HG03135 (cell line): ENCODE data around the gene P2RY12.

ENCODE experiments used
- ATAC-seq: cut with Tn5 transposase; IDR thresholded peaks from one replicate; pipeline ENCODE4 v1.9.1; 2021; ENCODE audit warnings: mild to moderate bottlenecking, moderate library complexity; ENCODE audit not compliant: unreplicated experiment

The P2RY12 gene

DNA sequence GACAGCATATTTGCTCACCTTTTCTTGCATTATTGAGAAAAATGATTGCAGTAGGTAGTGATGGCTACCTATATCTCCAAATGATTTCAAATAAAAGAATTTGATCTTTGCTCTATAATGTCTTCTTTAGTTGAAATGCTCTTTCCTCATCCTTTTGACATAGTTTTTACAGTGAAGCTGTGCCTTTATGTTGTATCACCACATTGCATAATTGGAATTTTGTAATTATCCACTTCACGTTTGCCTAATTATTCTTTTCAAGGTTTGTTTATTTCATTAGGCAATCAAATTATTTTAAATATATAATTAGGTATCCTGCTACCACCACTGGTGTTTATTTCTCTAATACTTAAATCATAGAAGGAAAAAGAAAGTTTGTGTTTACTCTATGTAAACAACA, 33.9 kb downstream of the P2RY12 start:
- no peak for ATAC-seq

DNA sequence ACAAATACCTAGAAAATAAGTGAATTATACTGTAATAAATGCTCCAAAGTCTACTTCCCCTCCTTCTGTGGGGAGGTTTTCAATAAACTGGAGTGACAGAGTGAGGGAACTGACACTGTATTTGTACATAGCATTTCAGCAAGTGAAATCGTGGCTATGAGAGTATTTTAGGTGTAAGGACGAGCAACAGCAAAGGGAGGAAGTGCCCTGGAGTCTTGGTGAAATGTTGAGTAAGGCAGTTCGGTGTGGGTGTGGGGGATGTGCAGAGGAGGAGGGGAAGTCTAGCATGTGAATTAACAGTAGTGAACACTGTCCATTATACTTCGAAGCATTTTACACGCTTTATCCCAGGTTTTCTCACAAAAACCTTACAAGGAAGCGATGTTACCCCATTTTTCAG, 37.1 kb downstream of the P2RY12 start:
- no peak for ATAC-seq

DNA sequence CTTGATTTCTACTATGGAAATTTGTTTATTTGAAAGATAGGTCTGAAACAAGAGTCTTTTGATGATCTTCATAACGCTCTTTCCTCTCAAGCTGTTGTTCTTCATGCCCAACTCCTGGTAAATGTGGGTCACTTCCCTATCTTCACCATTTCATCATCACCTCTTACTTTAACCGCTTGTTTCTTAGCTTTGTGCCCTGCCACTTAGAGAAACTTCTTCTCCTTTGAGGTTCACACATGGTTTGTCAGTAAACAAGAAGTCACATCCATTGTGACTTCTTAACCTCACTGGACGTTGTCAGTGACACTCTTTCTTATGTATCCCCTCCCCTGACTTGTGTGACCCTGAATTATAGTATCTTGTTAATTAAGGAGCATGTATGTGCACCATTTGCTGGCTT, 38.3 kb downstream of the P2RY12 start:
- no peak for ATAC-seq

- no peak for ATAC-seq
Measured at GRCh38 chr3:151345859-151346258, 38.7 kb downstream of the P2RY12 start.

GRCh38 chr3:151331696-151332095, 52.9 kb downstream of the P2RY12 start:
- ATAC-seq, result no peak

GRCh38 chr3:151330899-151331298, 53.7 kb downstream of the P2RY12 start:
- no peak for ATAC-seq

DNA sequence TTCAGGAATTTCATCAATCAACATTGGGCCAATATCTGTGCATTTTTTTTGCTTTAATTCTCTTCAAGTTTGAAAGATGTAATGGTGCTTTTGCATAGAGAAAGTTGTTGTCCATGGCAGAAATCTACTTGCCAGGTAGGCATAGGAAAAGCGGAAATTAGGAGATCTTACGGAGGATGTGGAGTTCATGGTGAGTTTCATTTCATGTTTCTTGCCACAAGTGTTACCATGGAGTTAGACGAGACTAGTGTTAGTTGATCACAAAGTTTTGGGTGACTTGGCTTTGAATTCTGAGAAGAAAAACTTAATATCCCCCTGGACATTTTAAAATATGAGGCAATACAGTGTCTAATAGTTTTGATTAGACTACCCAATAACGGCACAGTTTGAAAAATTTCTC, 54.2 kb downstream of the P2RY12 start:
- ATAC-seq, result no peak

DNA sequence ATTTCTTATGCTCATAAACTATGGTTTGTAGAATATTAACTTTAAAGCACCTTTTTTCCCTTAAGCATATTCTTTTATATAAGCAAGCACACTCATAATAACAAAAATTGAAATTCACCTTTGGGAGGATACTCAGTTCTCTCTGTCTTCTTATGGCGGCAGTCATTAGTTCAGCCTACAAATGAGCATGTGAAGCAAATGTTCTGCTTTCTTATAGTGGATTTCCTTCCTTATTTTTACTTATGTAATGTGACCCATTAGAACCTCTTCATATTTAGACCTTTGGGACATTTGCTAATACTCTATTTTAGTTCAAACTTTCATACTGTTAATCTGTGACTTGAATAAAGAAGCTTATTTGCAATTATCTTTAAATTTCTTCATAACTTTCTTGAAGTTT, 55.2 kb downstream of the P2RY12 start, which contains the start of gene P2RY13:
TSS of gene P2RY13 (minus strand) at position 187 of the 400 bp plus-strand sequence. CDS start at position 166, 21 bp downstream.
- no peak for ATAC-seq

DNA sequence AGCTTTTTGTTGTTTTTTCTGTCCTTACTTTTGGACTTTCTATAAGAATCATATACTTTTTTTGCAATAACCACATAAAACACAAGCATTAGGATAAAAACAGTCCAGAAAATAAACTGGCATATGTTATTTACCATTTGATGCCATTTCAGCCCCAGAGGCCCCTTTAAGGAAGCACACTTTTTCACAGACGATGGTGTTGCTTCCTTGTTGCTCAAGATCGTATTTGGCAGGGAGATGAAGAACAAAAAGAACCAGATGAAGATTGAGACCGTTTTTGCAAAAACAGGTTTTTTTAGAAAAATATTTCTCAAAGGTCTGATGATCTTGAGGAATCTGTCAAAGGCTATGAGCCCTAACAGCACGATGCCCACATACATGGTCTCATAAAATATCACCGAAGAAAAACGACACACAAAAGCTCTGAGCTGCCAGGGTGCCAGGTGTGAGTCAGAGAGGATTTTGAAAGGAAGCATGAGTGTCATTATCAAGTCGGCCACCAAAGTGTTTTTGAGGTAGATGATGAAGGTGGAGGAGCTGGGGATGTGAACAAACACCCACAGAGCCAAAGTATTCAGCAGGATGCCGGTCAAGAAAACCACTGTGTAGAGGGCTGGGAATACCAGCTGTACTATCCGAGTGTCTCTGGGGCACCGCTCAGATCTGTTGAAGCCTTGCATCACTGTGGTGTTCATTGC, 56.1 kb downstream of the P2RY12 start:
- ATAC-seq, result no peak

GRCh38 chr3:151327571-151328198, 56.9 kb downstream of the P2RY12 start:
- no peak for ATAC-seq

DNA sequence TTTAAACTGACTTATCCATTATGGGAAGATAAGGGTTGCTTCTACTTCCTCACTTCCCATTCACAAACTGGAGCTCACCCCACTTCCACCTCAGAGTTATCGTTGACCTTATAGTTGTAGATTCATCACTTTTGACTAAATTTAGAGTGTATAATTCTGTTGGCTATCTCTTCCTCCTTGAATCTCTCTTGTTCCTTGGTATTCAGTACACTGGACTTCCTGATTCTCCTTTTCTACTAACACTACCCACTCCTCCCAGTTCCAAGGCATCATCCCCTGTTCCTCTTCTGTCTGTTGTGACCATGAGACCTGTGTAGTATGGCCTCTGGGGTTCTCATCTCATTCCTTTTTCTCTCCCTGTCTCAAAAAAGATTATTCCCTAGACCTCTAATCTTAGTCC, 62.0 kb downstream of the P2RY12 start:
- ATAC-seq, result no peak

- no peak for ATAC-seq
Measured at GRCh38 chr3:151321526-151321925, 63.0 kb downstream of the P2RY12 start.

- no peak for ATAC-seq
Measured at GRCh38 chr3:151320131-151320530, 64.4 kb downstream of the P2RY12 start.

- ATAC-seq, result no peak
Measured at GRCh38 chr3:151319628-151320027, 64.9 kb downstream of the P2RY12 start.

DNA sequence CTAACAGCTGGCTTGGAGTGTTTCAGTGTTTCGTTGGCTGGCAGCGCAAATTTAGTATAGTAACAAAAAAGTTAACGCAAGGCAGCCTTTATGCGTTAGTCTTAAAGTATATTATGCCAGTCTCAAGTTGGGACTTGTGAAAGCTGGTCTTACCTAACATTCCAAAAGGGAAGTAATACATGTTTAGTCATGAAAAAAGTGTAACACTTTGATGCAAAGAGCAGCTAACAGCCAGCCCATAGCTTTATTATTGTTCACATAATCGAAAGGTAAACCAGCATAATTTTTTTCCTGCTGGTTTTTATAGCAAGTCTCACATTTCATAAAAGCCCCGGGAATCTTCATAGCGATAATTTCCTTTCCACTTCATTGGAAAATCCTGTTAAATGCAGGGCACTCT, 65.6 kb downstream of the P2RY12 start:
- no peak for ATAC-seq

GRCh38 chr3:151318313-151318712, 66.2 kb downstream of the P2RY12 start:
- no peak for ATAC-seq

- no peak for ATAC-seq
Measured at GRCh38 chr3:151316267-151316991, 68.1 kb downstream of the P2RY12 start, which contains the start of gene GPR87. GPR87 (minus strand) TSS chr3:151316820; CDS start chr3:151300100, 16,720 bp downstream.

DNA sequence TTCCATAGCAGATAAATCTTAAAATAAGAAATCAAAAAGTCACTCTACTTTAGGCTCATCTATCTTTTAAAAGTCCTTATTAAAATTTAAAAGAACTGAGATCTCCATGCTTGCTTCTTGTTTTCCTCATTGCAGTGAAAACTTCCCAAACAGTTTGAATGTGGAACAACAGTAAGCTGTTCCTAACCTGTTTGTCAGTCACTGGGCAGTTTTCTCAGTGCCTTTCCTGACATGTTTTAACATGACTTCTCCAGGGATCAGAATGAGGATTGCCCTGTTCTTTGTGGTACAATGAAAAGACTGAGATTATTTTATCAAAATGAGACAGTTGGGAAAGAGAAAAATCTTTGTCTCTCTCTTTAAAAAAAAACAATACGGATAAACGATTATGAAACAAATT, 68.7 kb downstream of the P2RY12 start:
- no peak for ATAC-seq

DNA sequence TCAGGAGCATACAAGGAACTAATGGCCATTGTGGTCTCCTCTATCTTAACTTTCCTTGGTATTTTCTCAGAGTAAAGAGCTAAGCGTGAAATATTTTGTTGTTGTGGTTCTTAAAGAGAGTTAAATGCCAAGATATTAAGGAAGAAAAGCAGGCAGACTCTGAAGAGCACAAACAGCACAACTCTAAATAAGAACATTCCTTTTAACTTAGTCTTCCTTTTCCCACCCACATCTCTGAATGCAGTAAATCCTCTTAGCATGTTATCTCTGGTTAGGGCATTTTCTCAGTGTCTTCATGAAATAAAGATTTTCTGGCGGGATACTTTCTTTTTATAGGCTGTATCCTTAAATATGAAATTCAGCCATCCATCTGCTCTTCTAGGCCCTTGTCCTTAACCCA, 69.4 kb downstream of the P2RY12 start:
- ATAC-seq, result no peak

DNA sequence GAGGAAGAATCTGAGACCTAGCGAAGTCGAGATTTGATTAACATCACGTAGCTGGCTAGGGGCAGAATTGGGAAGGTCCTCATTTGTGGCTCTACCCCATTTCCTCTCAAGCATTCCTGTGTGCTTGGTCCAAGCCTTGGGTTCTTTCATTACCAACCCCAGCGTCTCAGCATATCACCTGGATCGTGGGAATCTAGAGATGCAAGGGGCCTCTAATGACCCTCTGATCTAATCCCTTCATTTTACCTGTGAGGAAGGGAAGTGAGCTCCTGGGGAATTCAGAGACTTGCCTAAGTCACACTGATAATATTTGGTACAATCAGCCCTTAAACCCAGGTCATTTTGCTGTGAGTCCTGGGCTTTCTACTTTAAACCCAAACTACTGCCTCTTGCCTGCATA, 70.0 kb downstream of the P2RY12 start:
- no peak for ATAC-seq

DNA sequence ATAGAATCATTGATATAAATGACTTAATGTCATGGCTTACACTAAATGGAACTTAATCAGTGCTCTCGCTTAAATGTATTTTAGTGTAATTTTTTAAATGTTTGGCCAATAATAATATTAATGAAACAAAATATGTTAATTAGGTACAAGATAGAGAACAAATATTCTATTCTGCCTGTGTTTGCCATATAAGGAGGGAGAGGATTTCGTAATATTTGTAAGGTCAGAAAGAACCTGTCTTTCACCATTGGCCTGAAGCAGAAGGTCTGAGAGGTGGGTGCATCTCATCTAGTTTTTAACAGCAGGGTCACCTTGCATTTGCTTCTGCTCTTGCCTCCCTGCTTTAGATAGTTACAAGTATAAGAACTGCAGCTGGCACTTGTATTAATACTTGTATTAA, 70.4 kb downstream of the P2RY12 start:
- ATAC-seq, result no peak

GRCh38 chr3:151312972-151313371, 71.6 kb downstream of the P2RY12 start:
- no peak for ATAC-seq
